ENCODE data around the gene ETS1. TPM values are rescaled to one million over a fixed set of nuclear protein-coding genes. Genes with fewer than 3 reads are reported as not detected.

ETS1 gene
- total RNA-seq, 1 experiment from 2014 or later, result 3.7 TPM

GRCh38 chr11:128512474-128512996 is 74.8 kb downstream of the ETS1 start:
- Histone ChIP-seq H3K27me3 (replicated peaks; ENCODE audit: insufficient read depth, low read depth, low read length, poor library complexity) (peaks cover 79% of the 10 kb centered on the region), H3K36me3 (ENCODE audit: insufficient read depth, low read length, poor library complexity, severe bottlenecking) (no peaks in the 10 kb centered on the region), H3K9me3 (ENCODE audit: low read depth, low read length, poor library complexity, severe bottlenecking) (no peaks in the 10 kb centered on the region), H3K4me1 (ENCODE audit: insufficient read depth, low read length, poor library complexity, severe bottlenecking) (no peaks in the 10 kb centered on the region), H3K27ac (ENCODE audit: low read depth, low read length, poor library complexity, severe bottlenecking) (no peak overlapping the region), H3K4me3 (ENCODE audit: low read depth, low read length, poor library complexity, severe bottlenecking) (no peak overlapping the region)
- POLR2A ChIA-PET (ENCODE audit: low non-redundant PET), result no interaction called here
- intact Hi-C loops (cut with micrococcal nuclease; ENCODE audit: unreplicated experiment), result no loop called here
- CTCF ChIA-PET, result no interaction called here
- no peak for TF ChIP-seq EZH2 (IDR thresholded peaks at IDR 0.05; ENCODE audit: borderline replicate concordance, low read depth, low read length, poor library complexity, severe bottlenecking)
- TF ChIP-seq, protein P1, sequence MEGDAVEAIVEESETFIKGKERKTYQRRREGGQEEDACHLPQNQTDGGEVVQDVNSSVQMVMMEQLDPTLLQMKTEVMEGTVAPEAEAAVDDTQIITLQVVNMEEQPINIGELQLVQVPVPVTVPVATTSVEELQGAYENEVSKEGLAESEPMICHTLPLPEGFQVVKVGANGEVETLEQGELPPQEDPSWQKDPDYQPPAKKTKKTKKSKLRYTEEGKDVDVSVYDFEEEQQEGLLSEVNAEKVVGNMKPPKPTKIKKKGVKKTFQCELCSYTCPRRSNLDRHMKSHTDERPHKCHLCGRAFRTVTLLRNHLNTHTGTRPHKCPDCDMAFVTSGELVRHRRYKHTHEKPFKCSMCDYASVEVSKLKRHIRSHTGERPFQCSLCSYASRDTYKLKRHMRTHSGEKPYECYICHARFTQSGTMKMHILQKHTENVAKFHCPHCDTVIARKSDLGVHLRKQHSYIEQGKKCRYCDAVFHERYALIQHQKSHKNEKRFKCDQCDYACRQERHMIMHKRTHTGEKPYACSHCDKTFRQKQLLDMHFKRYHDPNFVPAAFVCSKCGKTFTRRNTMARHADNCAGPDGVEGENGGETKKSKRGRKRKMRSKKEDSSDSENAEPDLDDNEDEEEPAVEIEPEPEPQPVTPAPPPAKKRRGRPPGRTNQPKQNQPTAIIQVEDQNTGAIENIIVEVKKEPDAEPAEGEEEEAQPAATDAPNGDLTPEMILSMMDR (conservative IDR thresholded peaks at IDR 0.05; ENCODE audit: low read depth, low read length), result no peak
- no peak for DNase-seq (ENCODE audit: low spot score)
- BruUV-seq (replicated peaks), result no TSS peak

GRCh38 chr11:128511712-128512111 is 75.6 kb downstream of the ETS1 start:
- ChIA-PET POLR2A (ENCODE audit: low non-redundant PET) (no interaction called here), CTCF (interaction anchor here (0.5 kb wide), 1 partner anchor 335 kb away, joined by 3 read pairs; no protein-coding TSS in a partner anchor)
- no peaks in the 10 kb centered on the region for H3K36me3 ChIP-seq (ENCODE audit: insufficient read depth, low read length, poor library complexity, severe bottlenecking)
- H3K9me3 ChIP-seq (ENCODE audit: low read depth, low read length, poor library complexity, severe bottlenecking), result no peaks in the 10 kb centered on the region
- TF ChIP-seq, protein P1 (conservative IDR thresholded peaks at IDR 0.05; ENCODE audit: low read depth, low read length), result no peak
- H3K27me3 ChIP-seq (replicated peaks; ENCODE audit: insufficient read depth, low read depth, low read length, poor library complexity), result peaks cover 79% of the 10 kb centered on the region
- no TSS peak for BruUV-seq (replicated peaks)
- H3K27ac ChIP-seq (ENCODE audit: low read depth, low read length, poor library complexity, severe bottlenecking), result no peak overlapping the region
- H3K4me3 ChIP-seq (ENCODE audit: low read depth, low read length, poor library complexity, severe bottlenecking), result no peak overlapping the region
- intact Hi-C loops (cut with micrococcal nuclease; ENCODE audit: unreplicated experiment), result no loop called here
- no peak for DNase-seq (ENCODE audit: low spot score)
- H3K4me1 ChIP-seq (ENCODE audit: insufficient read depth, low read length, poor library complexity, severe bottlenecking), result no peaks in the 10 kb centered on the region

DNA sequence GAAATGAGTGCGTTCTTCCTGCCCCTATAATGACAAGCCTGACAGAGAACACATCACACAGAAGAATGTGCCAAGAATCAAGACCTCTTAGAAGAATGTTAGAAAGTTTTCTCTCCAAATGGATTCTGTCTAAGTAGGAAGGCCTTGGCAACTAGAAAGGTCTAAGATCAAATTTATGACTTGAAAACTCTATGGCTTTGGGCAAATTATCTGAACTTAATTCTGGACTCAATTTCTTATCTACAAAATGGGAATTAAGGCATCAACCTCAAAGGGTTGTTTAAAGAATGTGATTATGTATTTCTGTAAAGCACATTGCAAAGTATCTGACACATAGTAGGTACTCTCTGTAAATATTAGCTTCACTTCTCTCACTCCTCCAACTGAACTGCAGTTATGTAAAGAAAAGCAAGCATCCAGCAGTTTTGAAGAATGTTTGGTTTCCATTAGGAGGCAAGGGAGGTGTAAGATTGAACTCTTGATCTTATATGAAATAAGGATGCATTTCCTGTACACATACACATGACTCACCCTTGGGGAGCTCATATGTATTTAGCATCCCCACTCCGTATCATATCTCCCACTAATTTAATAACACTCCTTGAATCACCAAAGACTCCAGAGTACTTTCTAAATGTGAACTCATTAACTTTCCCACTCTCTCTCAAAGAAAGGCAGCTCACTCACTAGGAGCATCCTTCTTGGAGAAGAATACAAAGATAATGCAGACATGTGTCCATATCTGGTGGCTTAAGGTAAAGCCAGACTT is 77.6 kb downstream of the ETS1 start:
- ChIA-PET CTCF (no interaction called here), POLR2A (ENCODE audit: low non-redundant PET) (no interaction called here)
- Histone ChIP-seq H3K27me3 (replicated peaks; ENCODE audit: insufficient read depth, low read depth, low read length, poor library complexity) (peaks cover 72% of the 10 kb centered on the region), H3K4me3 (ENCODE audit: low read depth, low read length, poor library complexity, severe bottlenecking) (no peak overlapping the region), H3K36me3 (ENCODE audit: insufficient read depth, low read length, poor library complexity, severe bottlenecking) (no peaks in the 10 kb centered on the region), H3K9me3 (ENCODE audit: low read depth, low read length, poor library complexity, severe bottlenecking) (no peaks in the 10 kb centered on the region), H3K4me1 (ENCODE audit: insufficient read depth, low read length, poor library complexity, severe bottlenecking) (no peaks in the 10 kb centered on the region), H3K27ac (ENCODE audit: low read depth, low read length, poor library complexity, severe bottlenecking) (no peak overlapping the region)
- intact Hi-C loops (cut with micrococcal nuclease; ENCODE audit: unreplicated experiment), result no loop called here
- TF ChIP-seq EZH2 (IDR thresholded peaks at IDR 0.05; ENCODE audit: borderline replicate concordance, low read depth, low read length, poor library complexity, severe bottlenecking), result no peak
- TF ChIP-seq, protein P1 (conservative IDR thresholded peaks at IDR 0.05; ENCODE audit: low read depth, low read length), result no peak
- no peak for DNase-seq (ENCODE audit: low spot score)
- BruUV-seq (replicated peaks), result no TSS peak

All from A673 (cell line).